Right forelimb (tissue), 1 donor: ENCODE data around the gene CNTN1.

Source experiments
- DNase-seq: peaks from one replicate; pipeline ENCODE4 v3.0.0-alpha.2; 2018

Gene CNTN1

GRCh38 chr12:40691913-40692764, at the start of gene CNTN1:
Gene CNTN1, plus strand, starts transcription at chr12:40692439.
- DNase-seq: peak; percentile 83

GRCh38 chr12:40643506-40643905, 48.7 kb upstream of the CNTN1 start:
- DNase-seq: no peak

GRCh38 chr12:40643976-40644375, 48.3 kb upstream of the CNTN1 start:
- no peak for DNase-seq

- no peak for DNase-seq
Observed at GRCh38 chr12:40644708-40645107, 47.5 kb upstream of the CNTN1 start.

- DNase-seq: no peak
Observed at GRCh38 chr12:40645361-40645760, 46.9 kb upstream of the CNTN1 start.

GRCh38 chr12:40646456-40646855, 45.8 kb upstream of the CNTN1 start:
- no peak for DNase-seq

- DNase-seq: no peak
Observed at GRCh38 chr12:40646911-40647310, 45.3 kb upstream of the CNTN1 start.

- no peak for DNase-seq
Observed at GRCh38 chr12:40647651-40648050, 44.6 kb upstream of the CNTN1 start.

- DNase-seq: no peak
Observed at GRCh38 chr12:40648519-40648918, 43.7 kb upstream of the CNTN1 start.

GRCh38 chr12:40650038-40650704, 42.1 kb upstream of the CNTN1 start:
- no peak for DNase-seq

GRCh38 chr12:40655451-40655850, 36.8 kb upstream of the CNTN1 start:
- no peak for DNase-seq

GRCh38 chr12:40662366-40662765, 29.9 kb upstream of the CNTN1 start:
- no peak for DNase-seq

GRCh38 chr12:40663781-40664180, 28.5 kb upstream of the CNTN1 start:
- DNase-seq: no peak

GRCh38 chr12:40668099-40668529, 24.1 kb upstream of the CNTN1 start:
- DNase-seq: no peak

GRCh38 chr12:40672741-40673271, 19.4 kb upstream of the CNTN1 start:
- DNase-seq: no peak

- no peak for DNase-seq
Observed at GRCh38 chr12:40681148-40681547, 11.1 kb upstream of the CNTN1 start.

GRCh38 chr12:40684986-40685385, 7.3 kb upstream of the CNTN1 start:
- no peak for DNase-seq

- no peak for DNase-seq
Observed at GRCh38 chr12:40688085-40688725, 4.0 kb upstream of the CNTN1 start.

GRCh38 chr12:40689576-40689975, 2.7 kb upstream of the CNTN1 start:
- no peak for DNase-seq

- DNase-seq: peak; percentile 48
Observed at GRCh38 chr12:40692765-40693206, 547 bp downstream of the CNTN1 start.

- peak; percentile 46 for DNase-seq
Observed at GRCh38 chr12:40693207-40693821, 1.1 kb downstream of the CNTN1 start.

- DNase-seq: no peak
Observed at GRCh38 chr12:40697566-40698259, 5.5 kb downstream of the CNTN1 start.
